Measurements from ENCODE around the gene LSM7. TPM values are rescaled to one million over a fixed set of nuclear protein-coding genes. Genes with fewer than 3 reads are reported as not detected.
"Not testable (repeated sequence)": the region's sequence is repeated elsewhere in the genome, so short reads cannot be mapped to it uniquely, and the experiment has no call there.

Gene LSM7
- total and polyA plus RNA-seq, 7 experiments from 2014 or later, result 79.4 to 182 (median 103) TPM

DNA sequence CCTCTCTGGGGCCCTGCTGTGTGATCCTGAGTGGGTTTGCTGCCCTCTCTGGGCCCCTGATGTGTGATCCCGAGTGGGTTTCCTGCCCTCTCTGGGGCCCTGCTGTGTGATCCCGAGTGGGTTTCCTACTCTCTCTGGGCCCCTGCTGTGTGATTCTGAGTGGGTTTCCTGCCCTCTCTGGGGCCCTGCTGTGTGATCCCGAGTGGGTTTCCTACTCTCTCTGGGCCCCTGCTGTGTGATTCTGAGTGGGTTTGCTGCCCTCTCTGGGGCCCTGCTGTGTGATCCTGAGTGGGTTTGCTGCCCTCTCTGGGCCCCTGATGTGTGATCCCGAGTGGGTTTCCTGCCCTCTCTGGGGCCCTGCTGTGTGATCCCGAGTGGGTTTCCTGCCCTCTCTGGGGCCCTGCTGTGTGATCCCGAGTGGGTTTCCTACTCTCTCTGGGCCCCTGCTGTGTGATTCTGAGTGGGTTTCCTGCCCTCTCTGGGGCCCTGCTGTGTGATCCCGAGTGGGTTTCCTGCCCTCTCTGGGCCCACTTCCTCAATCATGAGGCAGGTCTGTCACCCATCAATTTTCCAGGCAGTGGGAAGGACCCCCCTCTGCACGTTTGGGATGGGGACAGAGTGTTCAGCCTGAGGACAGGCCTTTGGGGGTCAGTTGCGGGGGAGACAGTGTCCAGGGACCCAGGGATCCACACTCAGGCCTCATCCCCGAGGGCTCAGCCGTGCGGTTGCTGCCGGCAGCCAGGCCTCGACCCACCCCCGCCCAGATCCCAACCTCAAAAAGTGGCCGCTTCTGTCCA lies 46.9 kb downstream of the LSM7 start:
- H3K36me3 ChIP-seq (ENCODE audit: control insufficient read depth in 2 of 3, insufficient read depth in 3 of 3, low read length in 3 of 3); H3K9me3 ChIP-seq (ENCODE audit: control insufficient read depth in 2 of 3, low read length in 3 of 3); intact Hi-C loops (cut with micrococcal nuclease); H3K36me3 Mint-ChIP-seq; H3K4me3 ChIP-seq (ENCODE audit: low read length); H3K9me3 Mint-ChIP-seq; H3K27ac ChIP-seq (ENCODE audit: low read depth, low read length); CTCF ChIA-PET; H3K27me3 Mint-ChIP-seq; H3K27me3 ChIP-seq (ENCODE audit: control insufficient read depth in 2 of 2, insufficient read depth in 2 of 2, low read length in 2 of 2); DNase-seq: not testable (repeated sequence)
- peak; percentile 28 for ATAC-seq
- H3K4me1 Mint-ChIP-seq, result peaks cover 6 to 19% (median 14%) of the 10 kb centered on the region in 7 donors
- H3K4me1 ChIP-seq (ENCODE audit: control insufficient read depth in 2 of 2, insufficient read depth in 2 of 2, low read length in 2 of 2), result peaks cover 8 to 13% of the 10 kb centered on the region in 2 donors
- POLR2A ChIA-PET, result interaction anchor here (0.6 to 2.2 kb wide), 3 partner anchors 10 to 41 kb away, joined by 3 to 7 read pairs (median 6); no protein-coding TSS in a partner anchor
- H3K27ac Mint-ChIP-seq, result peak overlapping the region in 1 of 9 donors; percentile 56
- peak overlapping the region in 6 of 10 donors; percentile 57 to 77 (median 62) for H3K4me3 Mint-ChIP-seq

DNA sequence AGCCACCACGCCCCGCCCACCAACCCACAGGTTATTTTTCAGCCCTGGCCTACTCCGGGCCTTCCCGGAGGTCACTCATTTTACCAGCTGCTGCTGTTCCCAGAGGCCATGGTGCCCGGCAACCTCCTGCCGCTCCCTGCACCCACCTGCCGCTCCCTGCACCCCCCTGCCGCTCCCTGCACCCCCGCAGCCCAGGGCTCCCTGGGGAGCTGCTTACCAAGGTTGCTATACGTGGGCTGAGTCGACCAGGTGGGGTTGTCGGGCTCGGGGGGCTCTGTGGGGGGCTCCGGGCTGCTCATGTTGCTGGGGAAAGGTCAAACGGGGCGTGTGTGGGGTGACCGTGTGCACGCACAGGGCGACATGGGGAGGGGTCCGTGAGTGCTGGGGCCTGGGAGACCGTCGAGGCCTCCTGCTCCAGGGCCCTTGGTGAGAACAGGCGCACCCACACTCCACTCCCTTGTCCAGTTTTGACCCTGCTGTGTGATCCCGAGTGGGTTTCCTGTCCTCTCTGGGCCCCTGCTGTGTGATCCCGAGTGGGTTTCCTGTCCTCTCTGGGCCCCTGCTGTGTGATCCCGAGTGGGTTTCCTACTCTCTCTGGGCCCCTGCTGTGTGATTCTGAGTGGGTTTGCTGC lies 47.6 kb downstream of the LSM7 start:
- Histone ChIP-seq H3K4me1 (ENCODE audit: control insufficient read depth in 2 of 2, insufficient read depth in 2 of 2, low read length in 2 of 2) (peaks cover 8 to 13% of the 10 kb centered on the region in 2 donors), H3K27ac (ENCODE audit: low read depth, low read length) (no peak overlapping the region), H3K27me3 (ENCODE audit: control insufficient read depth in 2 of 2, insufficient read depth in 2 of 2, low read length in 2 of 2) (no peaks in the 10 kb centered on the region), H3K36me3 (ENCODE audit: control insufficient read depth in 2 of 3, insufficient read depth in 3 of 3, low read length in 3 of 3) (peaks cover 0 to 8% (median 0%) of the 10 kb centered on the region in 3 experiments), H3K9me3 (ENCODE audit: control insufficient read depth in 2 of 3, low read length in 3 of 3) (no peaks in the 10 kb centered on the region), H3K4me3 (ENCODE audit: low read length) (no peak overlapping the region)
- CTCF ChIA-PET, result interaction anchor here (0.5 to 0.9 kb wide), 2 partner anchors 22 to 197 kb away, joined by 3 to 4 read pairs; no protein-coding TSS in a partner anchor
- POLR2A ChIA-PET, result interaction anchor here (1.2 to 2.2 kb wide), 2 partner anchors 11 to 22 kb away, joined by 3 to 6 read pairs; no protein-coding TSS in a partner anchor
- peaks cover 6 to 19% (median 14%) of the 10 kb centered on the region in 7 donors for H3K4me1 Mint-ChIP-seq
- intact Hi-C loops (cut with micrococcal nuclease), result no loop called here
- peaks cover 0 to 2% (median 0%) of the 10 kb centered on the region in 5 donors for H3K27me3 Mint-ChIP-seq
- no peaks in the 10 kb centered on the region for H3K9me3 Mint-ChIP-seq
- no peak overlapping the region for H3K27ac Mint-ChIP-seq
- DNase-seq, result no peak
- H3K36me3 Mint-ChIP-seq, result no peaks in the 10 kb centered on the region
- H3K4me3 Mint-ChIP-seq, result no peak overlapping the region
- no peak for ATAC-seq

DNA sequence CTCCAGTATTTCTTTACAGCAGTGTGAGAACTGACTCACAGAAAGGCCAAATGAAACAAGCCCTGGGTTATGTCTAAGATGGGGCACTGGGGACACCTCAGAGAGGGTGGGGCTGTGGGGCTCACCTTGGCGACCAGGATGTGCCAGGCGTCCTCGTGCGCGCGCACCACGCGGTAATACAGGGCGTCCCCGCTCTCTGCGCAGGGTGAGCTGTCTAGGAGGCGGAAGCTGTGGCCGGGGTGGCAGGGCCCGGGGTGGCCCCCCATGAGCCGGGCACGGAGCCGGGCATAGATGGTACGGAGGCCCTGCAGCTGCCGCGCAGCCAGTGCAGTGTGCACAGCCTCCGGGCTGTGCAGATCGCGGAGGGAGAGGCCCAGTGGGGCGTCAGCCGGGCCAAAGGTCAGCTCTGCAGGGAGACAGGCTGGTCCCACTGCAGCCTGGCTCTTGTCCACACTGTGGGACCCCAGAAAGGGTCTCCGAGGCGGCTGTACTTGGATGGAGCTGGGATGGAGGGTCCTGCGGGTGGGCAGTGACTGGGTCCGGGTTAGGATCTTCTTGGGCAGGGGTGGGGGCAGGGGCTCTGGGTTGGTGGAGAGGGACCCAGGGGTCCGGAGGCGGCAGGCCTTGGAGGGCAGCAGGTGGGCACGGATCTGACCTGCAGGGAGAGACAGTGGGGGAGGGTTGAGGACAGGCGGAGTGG lies 49.8 kb downstream of the LSM7 start:
- H3K9me3 ChIP-seq (ENCODE audit: control insufficient read depth in 2 of 3, low read length in 3 of 3), result no peaks in the 10 kb centered on the region
- Mint-ChIP-seq H3K27me3 (peaks cover 0 to 2% (median 0%) of the 10 kb centered on the region in 5 donors), H3K4me1 (peaks cover 15 to 34% (median 27%) of the 10 kb centered on the region in 7 donors), H3K27ac (peak overlapping the region in 4 of 9 donors; percentile 13 to 28 (median 24)), H3K4me3 (peak overlapping the region in 1 of 10 donors; percentile 25), H3K36me3 (peaks cover 0 to 8% (median 3%) of the 10 kb centered on the region in 5 donors), H3K9me3 (no peaks in the 10 kb centered on the region)
- ChIA-PET CTCF (interaction anchor here (0.7 kb wide), 1 partner anchor 116 kb away, joined by 3 read pairs; no protein-coding TSS in a partner anchor), POLR2A (interaction anchor here (2.2 kb wide), 1 partner anchor 8 kb away, joined by 6 read pairs; no protein-coding TSS in a partner anchor)
- H3K27ac ChIP-seq (ENCODE audit: low read depth, low read length), result no peak overlapping the region
- no peak for DNase-seq
- no peak overlapping the region for H3K4me3 ChIP-seq (ENCODE audit: low read length)
- no peak for ATAC-seq
- intact Hi-C loops (cut with micrococcal nuclease), result loop anchor here in 1 of 2 donors (10.0 kb wide), 1 partner anchor 336 kb away; no protein-coding TSS in a partner anchor
- H3K27me3 ChIP-seq (ENCODE audit: control insufficient read depth in 2 of 2, insufficient read depth in 2 of 2, low read length in 2 of 2), result no peaks in the 10 kb centered on the region
- peaks cover 15 to 20% of the 10 kb centered on the region in 2 donors for H3K4me1 ChIP-seq (ENCODE audit: control insufficient read depth in 2 of 2, insufficient read depth in 2 of 2, low read length in 2 of 2)
- peaks cover 0 to 8% (median 0%) of the 10 kb centered on the region in 3 experiments for H3K36me3 ChIP-seq (ENCODE audit: control insufficient read depth in 2 of 3, insufficient read depth in 3 of 3, low read length in 3 of 3)

DNA sequence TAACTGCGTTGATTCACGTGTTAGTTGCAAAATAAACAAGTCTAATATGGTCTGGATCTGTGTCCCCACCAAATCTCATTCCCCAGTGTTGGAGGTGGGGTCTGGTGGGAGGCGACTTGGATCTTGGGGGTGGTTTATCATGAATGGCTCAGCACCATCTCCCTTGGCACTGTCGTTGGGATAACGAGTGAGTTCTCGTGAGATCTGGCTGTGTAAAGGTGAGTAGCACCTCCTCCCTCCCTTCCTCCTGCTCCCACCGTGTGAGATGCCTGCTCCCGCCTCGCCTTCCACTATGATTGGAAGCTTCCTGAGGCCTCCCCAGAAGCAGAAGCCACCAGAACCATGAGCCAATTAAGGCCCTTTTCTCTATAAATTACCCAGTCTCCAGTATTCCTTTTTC lies 51.2 kb downstream of the LSM7 start:
- CTCF ChIA-PET, result interaction anchor here (1.2 kb wide), 1 partner anchor 12 kb away, joined by 5 read pairs; no protein-coding TSS in a partner anchor

DNA sequence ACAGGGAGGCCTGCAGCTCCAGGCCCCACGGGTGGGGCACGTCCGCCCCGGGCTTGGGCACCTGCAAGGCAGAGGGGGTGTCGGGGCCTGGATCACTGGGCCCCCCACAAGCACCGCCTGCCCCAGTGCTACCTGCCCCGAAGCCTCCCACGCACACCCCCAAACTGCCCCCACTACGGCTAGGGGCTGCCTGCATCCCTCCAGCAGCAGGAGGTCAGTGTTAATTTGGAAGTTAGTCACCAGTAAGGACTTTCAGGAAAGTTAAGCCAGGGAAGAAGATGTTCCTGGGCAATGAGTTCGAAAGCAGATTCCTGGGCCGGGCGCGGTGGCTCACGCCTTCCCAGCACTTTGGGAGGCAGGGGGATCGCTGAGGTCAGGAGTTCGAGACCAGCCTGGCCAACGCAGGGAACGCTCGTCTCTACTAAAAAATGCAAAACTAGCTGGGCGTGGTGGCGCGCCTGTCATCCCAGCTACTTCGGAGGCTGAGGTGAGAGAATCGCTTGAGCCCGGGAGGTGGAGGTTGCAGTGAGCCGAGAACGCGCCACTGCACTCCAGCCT lies 51.9 kb downstream of the LSM7 start:
- DNase-seq, result no peak

More for the DNA sequence above, 51.2 kb downstream of the LSM7 start:
- H3K9me3 Mint-ChIP-seq, result no peaks in the 10 kb centered on the region
- Histone ChIP-seq H3K27me3 (ENCODE audit: control insufficient read depth in 2 of 2, insufficient read depth in 2 of 2, low read length in 2 of 2) (no peaks in the 10 kb centered on the region), H3K9me3 (ENCODE audit: control insufficient read depth in 2 of 3, low read length in 3 of 3) (no peaks in the 10 kb centered on the region), H3K27ac (ENCODE audit: low read depth, low read length) (no peak overlapping the region), H3K4me3 (ENCODE audit: low read length) (no peak overlapping the region), H3K36me3 (ENCODE audit: control insufficient read depth in 2 of 3, insufficient read depth in 3 of 3, low read length in 3 of 3) (peaks cover 0 to 18% (median 3%) of the 10 kb centered on the region in 3 experiments), H3K4me1 (ENCODE audit: control insufficient read depth in 2 of 2, insufficient read depth in 2 of 2, low read length in 2 of 2) (peaks cover 24 to 26% of the 10 kb centered on the region in 2 donors)
- H3K4me1 Mint-ChIP-seq, result peaks cover 16 to 36% (median 27%) of the 10 kb centered on the region in 7 donors
- ATAC-seq (no peak), DNase-seq (no peak)
- peaks cover 0 to 2% (median 0%) of the 10 kb centered on the region in 5 donors for H3K27me3 Mint-ChIP-seq
- POLR2A ChIA-PET, result interaction anchor here (0.8 to 1.6 kb wide), 3 partner anchors 12 to 157 kb away, joined by 3 to 7 read pairs (median 5); no protein-coding TSS in a partner anchor
- H3K27ac Mint-ChIP-seq, result peak overlapping the region in 7 of 9 donors; percentile 18 to 74 (median 45)
- peaks cover 0 to 12% (median 3%) of the 10 kb centered on the region in 5 donors for H3K36me3 Mint-ChIP-seq
- intact Hi-C loops (cut with micrococcal nuclease), result loop anchor here in 1 of 2 donors (10.0 kb wide), 1 partner anchor 338 kb away; no protein-coding TSS in a partner anchor
- H3K4me3 Mint-ChIP-seq, result peak overlapping the region in 4 of 10 donors; percentile 24 to 69 (median 39)

More for the DNA sequence above, 51.9 kb downstream of the LSM7 start:
- POLR2A ChIA-PET, result interaction anchor here (0.7 to 7.2 kb wide), 6 partner anchors 13 to 361 kb away, joined by 3 to 135 read pairs (median 6); partner anchors contain the start of gene SF3A2
- H3K36me3 Mint-ChIP-seq, result peaks cover 0 to 16% (median 7%) of the 10 kb centered on the region in 5 donors
- peaks cover 23 to 25% of the 10 kb centered on the region in 2 donors for H3K4me1 ChIP-seq (ENCODE audit: control insufficient read depth in 2 of 2, insufficient read depth in 2 of 2, low read length in 2 of 2)
- no peaks in the 10 kb centered on the region for H3K9me3 ChIP-seq (ENCODE audit: control insufficient read depth in 2 of 3, low read length in 3 of 3)
- H3K9me3 Mint-ChIP-seq, result no peaks in the 10 kb centered on the region
- CTCF ChIA-PET, result interaction anchor here (1.2 to 3.7 kb wide), 2 partner anchors 12 to 117 kb away, joined by 5 to 27 read pairs; no protein-coding TSS in a partner anchor
- intact Hi-C loops (cut with micrococcal nuclease), result loop anchor here in 1 of 2 donors (10.0 kb wide), 1 partner anchor 338 kb away; no protein-coding TSS in a partner anchor
- H3K27me3 ChIP-seq (ENCODE audit: control insufficient read depth in 2 of 2, insufficient read depth in 2 of 2, low read length in 2 of 2), result no peaks in the 10 kb centered on the region
- no peaks in the 10 kb centered on the region for H3K27me3 Mint-ChIP-seq
- H3K4me1 Mint-ChIP-seq, result peaks cover 20 to 34% (median 30%) of the 10 kb centered on the region in 7 donors
- no peak overlapping the region for H3K4me3 Mint-ChIP-seq
- H3K4me3 ChIP-seq (ENCODE audit: low read length), result no peak overlapping the region
- no peak overlapping the region for H3K27ac ChIP-seq (ENCODE audit: low read depth, low read length)
- peaks cover 0 to 23% (median 8%) of the 10 kb centered on the region in 3 experiments for H3K36me3 ChIP-seq (ENCODE audit: control insufficient read depth in 2 of 3, insufficient read depth in 3 of 3, low read length in 3 of 3)
- no peak for ATAC-seq
- H3K27ac Mint-ChIP-seq, result peak overlapping the region in 2 of 9 donors; percentile 9 to 28
